Measurements from ENCODE around the gene FNBP1L. TPM values are rescaled to one million over a fixed set of nuclear protein-coding genes. Genes with fewer than 3 reads are reported as not detected.

Gene FNBP1L
- total and polyA plus RNA-seq, 2 of the 8 experiments (the other 6 are each of a cell fraction or from before 2014, with no cell fraction given) = 48.9 to 95.9 TPM

DNA sequence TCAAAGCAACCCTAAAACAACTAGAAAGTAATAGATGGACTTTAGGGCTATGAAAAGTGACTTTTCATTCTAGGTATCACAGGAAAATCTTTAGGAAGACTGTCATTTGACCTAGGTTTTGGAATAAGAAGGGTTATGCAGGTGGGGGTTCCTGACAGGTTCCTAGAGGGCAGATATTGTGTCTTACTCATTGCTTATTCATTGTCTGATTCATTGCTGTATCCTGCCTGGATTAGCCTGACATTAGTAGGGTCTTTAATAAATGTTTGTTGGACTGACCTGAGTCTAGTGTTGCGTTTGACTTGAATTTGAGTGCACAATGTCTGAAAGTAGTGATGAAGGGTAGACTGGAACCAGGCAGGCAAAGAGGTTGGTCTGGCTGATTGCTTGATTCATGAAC, 6.0 kb downstream of the FNBP1L start:
- Histone ChIP-seq H3K27me3 (replicated peaks in 1 of 4; ENCODE audit: control insufficient read depth in 3 of 4, extremely low read depth in 1 of 4, insufficient read depth in 3 of 4, low read length in 3 of 4) (no peaks in the 10 kb centered on the region), H2BK120ac (replicated peaks; ENCODE audit: low read depth, low read length) (no peak overlapping the region), H3K4ac (replicated peaks; ENCODE audit: insufficient read length, low read depth, low read length) (no peak overlapping the region), H2BK12ac (ENCODE audit: low read depth, low read length) (no peak overlapping the region), H2BK20ac (ENCODE audit: low read length) (no peak overlapping the region), H4K91ac (replicated peaks; ENCODE audit: insufficient read length, low read length) (no peak overlapping the region), H3K9me3 (ENCODE audit: insufficient read depth in 2 of 2, low read depth in 1 of 2, low read length in 1 of 2) (no peaks in the 10 kb centered on the region), H3K4me2 (ENCODE audit: insufficient read depth in 1 of 2, low read depth in 2 of 2, low read length in 2 of 2) (no peak overlapping the region), H3K4me3 (ENCODE audit: extremely low read depth in 1 of 4, insufficient read depth in 2 of 4, low read depth in 3 of 4, low read length in 4 of 4) (no peak overlapping the region), H2BK15ac (ENCODE audit: low read length) (no peak overlapping the region), H2BK5ac (ENCODE audit: low read depth, low read length) (no peak overlapping the region), H3K79me1 (ENCODE audit: low read depth, low read length) (no peaks in the 10 kb centered on the region), H3K14ac (ENCODE audit: insufficient read length) (no peak overlapping the region), H3K23me2 (ENCODE audit: low read depth, low read length) (no peaks in the 10 kb centered on the region), H2AK5ac (ENCODE audit: low read depth, low read length) (no peak overlapping the region), H3K27ac (ENCODE audit: low read depth, low read length) (no peak overlapping the region), H2AFZ (ENCODE audit: low read length) (no peak overlapping the region), H4K20me1 (replicated peaks in 1 of 2; ENCODE audit: control insufficient read depth in 1 of 2, insufficient read depth in 2 of 2, low read length in 2 of 2) (peaks cover 23 to 25% of the 10 kb centered on the region in 2 experiments), H3K4me1 (replicated peaks in 1 of 4; ENCODE audit: control insufficient read depth in 3 of 4, insufficient read depth in 4 of 4, low read length in 3 of 4) (peaks cover 0 to 20% (median 0%) of the 10 kb centered on the region in 4 experiments; a peak in 2 of 7 replicates), H4K5ac (ENCODE audit: insufficient read length, low read depth, low read length) (no peak overlapping the region), H3K18ac (ENCODE audit: extremely low read depth, low read length) (no peak overlapping the region), H3K56ac (replicated peaks; ENCODE audit: insufficient read length, low read depth, low read length) (no peak overlapping the region), H4K8ac (ENCODE audit: extremely low read depth, insufficient read depth, low read length) (no peak overlapping the region), H3K36me3 (ENCODE audit: control insufficient read depth in 2 of 4, insufficient read depth in 4 of 4, low read length in 3 of 4) (peaks cover 0 to 6% (median 0%) of the 10 kb centered on the region in 4 experiments; a peak in 2 of 8 replicates), H3K9ac (replicated peaks in 1 of 4; ENCODE audit: extremely low read depth in 1 of 4, low read depth in 3 of 4, low read length in 3 of 4) (no peak overlapping the region), H3K23ac (ENCODE audit: insufficient read length) (no peak overlapping the region), H3K79me2 (ENCODE audit: control insufficient read depth in 1 of 2, insufficient read depth in 2 of 2, low read length in 2 of 2) (peaks cover 61 to 99% of the 10 kb centered on the region in 2 experiments)
- ChIA-PET POLR2A (ENCODE audit: partially characterized antibody) (no interaction called here), CTCF (ENCODE audit: partially characterized antibody) (interaction anchor here (0.9 kb wide), 1 partner anchor 17 kb away, joined by 3 read pairs; no protein-coding TSS in a partner anchor)
- WGBS, 2 experiments (ENCODE audit: extremely low coverage in 1 of 2, insufficient coverage in 1 of 2, insufficient read length in 1 of 2, insufficient replicate concordance in 2 of 2, low coverage in 1 of 2, low lambda C conversion rate in 2 of 2, missing lambda C conversion rate in 1 of 2) = 88% methylated on average over 1 of the region's 1 CpG; no CpG with 5 or more reads in 1 of the 2 experiments
- no peak for TF ChIP-seq SIN3A (conservative IDR thresholded peaks at IDR 0.05 in 1 of 2, IDR thresholded peaks at IDR 0.05 in 1 of 2; ENCODE audit: low read depth in 1 of 2, low read length in 2 of 2)
- no peak for TF ChIP-seq KDM5A (IDR thresholded peaks at IDR 0.05; ENCODE audit: low read length)
- no peak for TF ChIP-seq RBBP5 (IDR thresholded peaks at IDR 0.05; ENCODE audit: borderline replicate concordance, low read depth, low read length)
- no peak for TF ChIP-seq GTF2F1 (IDR thresholded peaks at IDR 0.05; ENCODE audit: borderline replicate concordance, low read depth, low read length)
- DNase-seq (ENCODE audit: low read depth in 1 of 2, low spot score in 2 of 2) (no peak), FAIRE-seq (no peak)

Measured in H1 (cell line).